ENCODE results near the gene ATG10.

ATG10 gene

GRCh38 chr5:82073179-82073578, 101.4 kb downstream of the ATG10 start:
- TF ChIP-seq POLR2AphosphoS5 (IDR thresholded peaks at IDR 0.05; ENCODE audit: low read depth, low read length) = no peak
- no peak for TF ChIP-seq SIN3A (IDR thresholded peaks at IDR 0.05; ENCODE audit: borderline replicate concordance, insufficient read depth, low read length)
- TF ChIP-seq REST (IDR thresholded peaks at IDR 0.05; ENCODE audit: insufficient read depth in 1 of 2, low read depth in 2 of 2, low read length in 2 of 2) = no peak
- TF ChIP-seq TAF1 (IDR thresholded peaks at IDR 0.05; ENCODE audit: borderline replicate concordance, insufficient read depth, low read length) = no peak
- no peak for TF ChIP-seq FOXP2 (optimal IDR thresholded peaks at IDR 0.05; ENCODE audit: borderline replicate concordance, extremely low read depth, extremely low read length, insufficient read depth)

- TF ChIP-seq SIN3A (IDR thresholded peaks at IDR 0.05; ENCODE audit: borderline replicate concordance, insufficient read depth, low read length) (no peak), POLR2AphosphoS5 (IDR thresholded peaks at IDR 0.05; ENCODE audit: low read depth, low read length) (no peak), TAF1 (IDR thresholded peaks at IDR 0.05; ENCODE audit: borderline replicate concordance, insufficient read depth, low read length) (no peak), FOXP2 (optimal IDR thresholded peaks at IDR 0.05; ENCODE audit: borderline replicate concordance, extremely low read depth, extremely low read length, insufficient read depth) (no peak), REST (IDR thresholded peaks at IDR 0.05; ENCODE audit: insufficient read depth in 1 of 2, low read depth in 2 of 2, low read length in 2 of 2) (no peak)
Observed at GRCh38 chr5:82074950-82075349, 103.1 kb downstream of the ATG10 start.

DNA sequence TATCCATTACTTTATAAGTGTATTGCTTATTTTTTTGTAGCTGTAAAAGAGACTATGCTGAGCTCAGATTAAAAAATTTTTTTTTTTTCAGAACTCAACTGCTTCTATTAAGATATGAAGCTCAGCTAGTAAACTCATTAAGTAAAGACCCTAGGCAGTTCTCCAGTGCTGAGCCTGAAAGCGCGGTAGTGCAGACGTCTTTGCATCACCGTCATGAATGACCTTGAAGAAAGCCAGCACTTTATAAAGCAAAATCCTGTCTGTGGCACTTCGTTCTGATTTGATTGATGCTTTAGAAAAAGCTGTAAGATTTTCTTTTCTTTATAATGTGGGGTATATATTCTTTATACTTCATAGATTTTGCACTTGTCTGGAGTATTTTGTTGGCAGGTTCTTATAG, 105.7 kb downstream of the ATG10 start:
- TF ChIP-seq REST (IDR thresholded peaks at IDR 0.05; ENCODE audit: insufficient read depth in 1 of 2, low read depth in 2 of 2, low read length in 2 of 2) (no peak), SIN3A (IDR thresholded peaks at IDR 0.05; ENCODE audit: borderline replicate concordance, insufficient read depth, low read length) (no peak), TAF1 (IDR thresholded peaks at IDR 0.05; ENCODE audit: borderline replicate concordance, insufficient read depth, low read length) (no peak), FOXP2 (optimal IDR thresholded peaks at IDR 0.05; ENCODE audit: borderline replicate concordance, extremely low read depth, extremely low read length, insufficient read depth) (no peak), POLR2AphosphoS5 (IDR thresholded peaks at IDR 0.05; ENCODE audit: low read depth, low read length) (no peak)

DNA sequence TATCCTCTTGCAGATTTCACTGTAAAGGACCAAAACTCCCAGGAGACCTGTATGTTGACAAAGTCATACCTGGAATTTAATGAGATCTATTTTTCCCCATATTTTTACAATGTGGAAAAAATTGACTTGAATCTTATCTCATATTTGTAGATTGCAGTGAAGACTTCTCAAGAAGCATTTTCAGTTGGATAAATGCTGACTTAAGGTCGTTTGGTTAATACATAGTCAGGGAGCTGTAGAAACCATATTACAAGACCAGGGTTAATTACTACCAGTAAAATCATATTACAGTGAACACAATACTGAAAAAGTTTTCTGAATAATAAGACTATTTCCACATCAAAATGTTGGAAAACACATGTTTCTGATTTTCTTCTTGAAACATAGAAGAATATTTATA, 119.8 kb downstream of the ATG10 start:
- TF ChIP-seq REST (IDR thresholded peaks at IDR 0.05; ENCODE audit: insufficient read depth in 1 of 2, low read depth in 2 of 2, low read length in 2 of 2) = no peak
- TF ChIP-seq POLR2AphosphoS5 (IDR thresholded peaks at IDR 0.05; ENCODE audit: low read depth, low read length) = no peak
- no peak for TF ChIP-seq FOXP2 (optimal IDR thresholded peaks at IDR 0.05; ENCODE audit: borderline replicate concordance, extremely low read depth, extremely low read length, insufficient read depth)
- TF ChIP-seq SIN3A (IDR thresholded peaks at IDR 0.05; ENCODE audit: borderline replicate concordance, insufficient read depth, low read length) = no peak
- no peak for TF ChIP-seq TAF1 (IDR thresholded peaks at IDR 0.05; ENCODE audit: borderline replicate concordance, insufficient read depth, low read length)

GRCh38 chr5:82095536-82095935, 123.7 kb downstream of the ATG10 start:
- TF ChIP-seq SIN3A (IDR thresholded peaks at IDR 0.05; ENCODE audit: borderline replicate concordance, insufficient read depth, low read length) (no peak), FOXP2 (optimal IDR thresholded peaks at IDR 0.05; ENCODE audit: borderline replicate concordance, extremely low read depth, extremely low read length, insufficient read depth) (no peak), REST (IDR thresholded peaks at IDR 0.05; ENCODE audit: insufficient read depth in 1 of 2, low read depth in 2 of 2, low read length in 2 of 2) (no peak), POLR2AphosphoS5 (IDR thresholded peaks at IDR 0.05; ENCODE audit: low read depth, low read length) (no peak), TAF1 (IDR thresholded peaks at IDR 0.05; ENCODE audit: borderline replicate concordance, insufficient read depth, low read length) (no peak)
